Measurements from ENCODE around the gene TTL.
"Not testable (repeated sequence)": the region's sequence is repeated elsewhere in the genome, so short reads cannot be mapped to it uniquely, and the experiment has no call there.

Gene TTL

DNA sequence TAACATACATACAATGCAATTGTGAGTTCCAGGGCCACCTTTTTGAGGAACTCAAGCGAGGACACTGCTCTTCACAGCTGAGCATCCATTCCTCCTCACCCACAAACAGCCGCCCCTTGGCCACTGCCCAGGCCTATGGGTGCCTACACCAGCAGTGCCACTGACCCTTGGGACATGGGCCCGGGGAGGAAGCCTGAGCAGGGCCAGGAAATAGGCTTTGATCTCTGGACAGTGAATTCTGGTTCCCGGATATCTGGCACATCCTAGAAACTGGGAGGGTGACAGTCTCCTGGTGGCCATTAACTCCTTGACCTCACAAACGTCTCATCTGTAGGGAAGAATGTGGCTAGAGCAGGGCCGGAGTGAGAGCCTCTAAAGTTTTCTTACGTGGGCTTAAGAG lies 5.5 kb upstream of the TTL start:
- no peak for DNase-seq

DNA sequence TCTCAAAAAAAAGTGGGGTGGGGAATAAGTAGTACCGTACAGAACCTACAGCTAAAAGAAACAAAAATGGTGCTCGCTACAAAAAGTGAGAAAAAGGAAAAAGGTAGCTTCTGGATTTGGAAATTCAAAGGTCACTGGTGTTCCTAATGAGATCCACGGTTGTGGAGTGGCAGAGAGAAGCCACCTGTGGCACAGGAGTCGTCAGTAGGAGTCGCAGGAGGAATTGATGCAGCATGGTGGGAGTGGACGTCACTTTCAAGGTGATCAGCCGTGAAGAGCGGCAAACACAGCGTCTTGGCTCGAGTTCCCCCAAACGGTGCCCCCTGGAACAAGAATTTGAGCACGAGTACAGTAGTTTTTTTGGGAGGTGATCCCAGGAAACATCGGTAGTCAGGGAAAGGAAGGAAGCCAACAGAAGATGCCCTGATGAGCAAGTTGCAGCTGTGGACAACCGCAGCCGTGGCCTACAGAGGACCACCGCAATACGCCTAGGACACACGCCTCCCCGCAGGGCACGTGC lies 1.4 kb upstream of the TTL start:
- no peak for DNase-seq

DNA sequence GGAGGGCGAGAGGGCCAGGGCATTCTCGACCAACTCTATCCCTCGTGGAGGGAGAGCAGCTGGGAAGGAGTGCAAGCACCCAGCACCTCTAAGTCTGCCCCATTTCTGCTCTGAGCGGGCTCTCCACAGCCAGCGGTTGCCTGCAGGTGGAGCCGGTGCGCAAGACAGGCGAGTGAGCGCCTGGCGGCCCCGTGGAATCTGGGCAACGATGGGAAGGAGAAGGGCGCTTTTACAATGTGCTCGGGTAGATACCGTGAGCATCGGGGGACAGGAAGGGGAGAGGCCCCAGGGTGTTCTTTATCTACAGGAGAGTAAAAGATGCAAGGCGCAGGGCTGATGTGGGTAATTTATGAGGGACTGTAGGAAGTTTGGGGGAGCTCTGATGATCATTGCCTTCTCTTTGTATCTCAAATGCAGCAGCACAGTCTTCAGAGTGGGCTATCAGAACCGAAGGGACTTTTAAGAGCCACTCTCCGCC lies 867 bp upstream of the TTL start:
- DNase-seq = peak; percentile 74

DNA sequence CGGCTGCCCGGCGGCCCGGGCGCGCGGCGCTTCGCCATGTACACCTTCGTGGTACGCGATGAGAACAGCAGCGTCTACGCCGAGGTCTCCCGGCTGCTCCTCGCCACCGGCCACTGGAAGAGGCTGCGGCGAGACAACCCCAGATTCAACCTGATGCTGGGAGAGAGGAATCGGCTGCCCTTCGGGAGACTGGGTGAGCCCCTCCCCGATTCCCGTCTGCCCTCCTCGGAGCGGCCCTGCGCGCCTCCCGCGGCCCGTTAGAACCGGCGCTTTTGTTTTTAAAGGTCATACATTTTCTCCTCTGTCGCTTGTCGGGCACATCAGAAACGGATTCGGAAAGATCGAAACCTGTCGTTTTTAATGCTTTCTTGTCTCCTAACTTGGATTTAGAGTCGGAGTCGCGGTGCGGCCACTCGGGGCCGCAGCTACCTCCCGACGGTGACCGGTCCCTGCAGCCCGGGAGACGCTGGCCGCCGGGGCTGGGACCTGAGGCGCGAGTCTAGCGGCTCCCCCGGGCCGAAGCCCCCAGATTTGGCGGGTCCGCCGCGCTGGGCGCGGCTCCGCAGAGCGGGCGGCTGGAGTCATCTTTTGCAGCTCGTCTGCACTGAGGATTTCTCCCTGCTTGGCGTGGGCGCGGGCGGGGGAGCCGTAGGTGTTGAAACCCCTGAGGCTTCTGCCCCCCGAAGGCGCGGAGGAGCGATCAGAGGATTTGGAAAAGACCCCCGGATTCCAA lies 519 bp downstream of the TTL start:
- DNase-seq = no peak

DNA sequence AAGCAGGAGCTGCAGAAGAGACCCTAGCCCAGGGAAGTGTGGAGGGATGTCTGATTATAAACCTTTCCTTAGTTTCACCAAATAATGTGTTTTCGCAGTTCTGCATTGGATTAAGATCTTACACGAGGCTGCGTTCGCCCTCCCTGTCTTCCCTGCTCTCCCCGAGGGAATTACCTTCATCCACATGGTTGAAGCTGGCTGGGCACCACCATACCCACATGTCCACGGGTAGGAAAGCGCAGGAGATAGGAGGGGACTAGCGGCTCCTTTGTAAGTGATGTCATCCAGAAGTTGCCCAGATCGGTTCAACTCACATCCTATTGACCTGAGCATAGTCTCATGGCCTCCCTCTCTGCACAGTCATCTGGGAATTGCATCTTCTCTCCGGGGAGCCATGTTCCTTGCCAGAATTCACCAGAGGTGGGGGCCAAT lies 1.1 kb downstream of the TTL start:
- peak; percentile 31 for DNase-seq

DNA sequence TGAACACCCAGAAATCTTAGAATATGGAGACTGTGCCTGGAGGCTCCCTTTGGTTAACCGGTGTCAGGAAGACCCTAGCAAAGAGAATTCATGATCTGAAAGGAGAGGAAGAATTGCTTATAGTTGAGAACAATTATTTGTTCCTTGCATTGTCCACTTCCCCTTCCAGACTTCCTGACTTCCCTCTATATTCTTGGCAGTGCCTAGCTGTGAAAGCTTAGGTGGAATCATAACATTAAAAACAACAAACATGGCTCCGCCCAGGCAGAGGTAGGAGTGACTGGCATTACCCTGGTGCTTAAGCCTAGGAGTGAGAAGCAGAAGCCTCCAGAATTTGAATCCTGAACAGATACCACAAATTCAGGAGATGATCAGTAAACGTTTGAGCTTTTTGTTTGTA lies 1.9 kb downstream of the TTL start:
- no peak for DNase-seq

DNA sequence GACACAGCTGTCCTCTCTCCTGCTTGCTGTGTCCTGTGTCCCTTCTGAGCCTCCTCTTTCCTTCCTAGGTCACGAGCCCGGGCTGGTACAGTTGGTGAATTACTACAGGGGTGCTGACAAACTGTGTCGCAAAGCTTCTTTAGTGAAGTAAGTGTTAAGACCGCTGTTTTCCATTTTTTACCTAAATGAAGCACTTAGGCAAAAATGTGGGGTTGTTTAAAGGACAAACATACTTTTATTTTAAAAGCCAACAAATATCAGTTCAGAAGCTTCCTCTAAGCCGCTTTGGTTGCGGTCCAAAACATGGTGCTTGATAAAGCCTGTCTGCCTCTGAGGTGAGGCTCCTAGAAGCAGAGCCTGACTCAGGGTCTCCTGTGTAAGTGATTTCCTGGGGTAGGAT lies 3.9 kb downstream of the TTL start:
- DNase-seq = no peak

DNA sequence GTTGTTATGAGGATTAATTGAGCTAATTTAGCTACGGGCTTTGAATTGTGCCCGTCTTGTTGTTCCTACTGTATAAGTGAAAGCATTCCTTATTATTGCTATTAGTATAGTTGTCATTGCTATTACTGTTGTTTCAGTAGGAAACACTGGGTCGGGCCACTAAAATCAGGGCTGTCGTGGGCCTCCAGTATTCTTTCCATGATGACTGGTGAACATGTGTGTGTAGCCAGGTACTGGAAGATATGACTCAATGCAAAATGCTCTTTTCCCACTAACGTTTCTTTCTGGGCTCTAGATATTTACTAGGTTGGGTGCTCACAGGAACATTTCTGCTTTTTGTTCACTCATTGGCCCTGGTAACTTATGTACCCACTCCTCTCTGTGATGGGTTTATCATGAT lies 4.9 kb downstream of the TTL start:
- DNase-seq = no peak

DNA sequence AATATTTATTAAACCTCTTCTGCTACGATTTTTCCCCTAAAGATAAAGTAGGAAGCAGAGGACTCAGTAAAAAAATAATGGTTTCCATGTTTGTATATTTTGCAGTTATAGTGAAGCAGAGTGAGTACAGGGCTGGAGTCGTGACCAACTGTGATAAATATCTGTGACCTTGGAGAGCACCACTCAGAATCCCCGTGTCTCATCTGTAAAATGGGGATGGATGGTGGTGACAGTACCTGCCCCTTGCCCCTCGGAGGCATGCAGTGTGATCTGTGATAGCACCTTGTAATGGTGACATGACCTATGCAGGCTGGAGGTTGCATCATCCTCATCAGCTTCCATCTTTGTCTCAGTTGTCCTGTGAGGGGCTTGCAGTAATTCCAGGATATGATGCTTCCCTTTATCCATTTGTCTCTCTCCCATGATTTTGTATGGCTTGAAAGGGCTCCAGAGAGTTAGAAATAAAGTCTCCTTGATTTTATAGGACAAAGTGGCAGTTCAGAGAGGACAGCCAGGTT lies 5.5 kb downstream of the TTL start:
- no peak for DNase-seq

DNA sequence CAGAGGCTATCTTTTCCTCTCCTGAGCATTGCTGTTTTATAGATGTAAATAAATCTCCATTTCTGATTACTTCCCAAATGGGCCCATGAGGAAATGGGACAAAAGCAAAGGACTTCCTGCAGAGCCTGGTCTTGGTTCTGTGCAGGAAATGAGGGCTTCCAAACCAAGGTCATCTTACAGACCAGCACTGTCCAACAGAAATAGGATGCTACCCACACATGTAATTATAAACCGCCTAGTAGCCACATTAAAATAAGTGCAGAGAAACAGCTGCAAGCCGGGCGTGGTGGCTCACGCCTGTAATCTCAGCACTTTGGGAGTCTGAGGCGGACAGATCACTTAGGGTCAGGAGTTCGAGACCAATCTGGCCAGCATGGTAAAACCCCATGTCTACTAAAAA lies 6.2 kb downstream of the TTL start:
- no peak for DNase-seq

DNA sequence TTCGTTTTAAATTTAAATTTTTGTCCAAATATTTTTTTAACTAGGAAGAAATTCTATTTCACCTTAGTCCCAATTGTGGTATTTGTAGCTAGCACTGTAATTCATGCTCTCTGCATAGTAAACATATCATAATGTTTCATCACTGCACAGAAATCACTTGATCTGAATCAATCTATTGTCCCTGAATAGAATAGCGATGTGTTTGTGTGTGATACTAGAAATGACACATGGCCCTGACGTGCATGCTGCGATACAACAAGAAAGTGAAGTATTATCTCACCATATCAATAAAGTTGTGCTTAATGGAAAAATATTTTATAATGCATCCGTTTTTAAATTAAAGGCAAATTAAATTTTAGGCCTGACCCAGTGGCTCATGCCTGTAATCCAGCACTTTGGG lies 10.0 kb downstream of the TTL start:
- no peak for DNase-seq

DNA sequence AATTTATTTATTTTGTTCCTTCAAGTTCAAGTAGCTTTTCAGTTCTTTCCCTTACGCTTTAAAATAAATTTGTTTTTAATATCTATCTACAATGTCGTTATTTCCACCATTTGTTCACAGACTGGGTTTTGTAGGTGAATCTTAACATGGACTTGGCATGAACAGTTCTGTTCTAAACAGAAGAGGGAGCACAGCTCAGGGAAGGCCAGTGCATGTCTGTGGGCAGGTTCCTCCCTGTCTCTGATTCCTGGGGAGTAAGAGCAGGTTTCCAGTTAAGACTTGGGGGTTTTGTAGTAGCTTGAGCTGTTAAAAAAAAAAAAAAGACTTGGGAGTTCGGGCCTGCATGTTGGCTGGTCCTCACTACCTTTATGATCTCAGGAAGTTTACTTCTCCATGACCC lies 11.1 kb downstream of the TTL start:
- DNase-seq = no peak

DNA sequence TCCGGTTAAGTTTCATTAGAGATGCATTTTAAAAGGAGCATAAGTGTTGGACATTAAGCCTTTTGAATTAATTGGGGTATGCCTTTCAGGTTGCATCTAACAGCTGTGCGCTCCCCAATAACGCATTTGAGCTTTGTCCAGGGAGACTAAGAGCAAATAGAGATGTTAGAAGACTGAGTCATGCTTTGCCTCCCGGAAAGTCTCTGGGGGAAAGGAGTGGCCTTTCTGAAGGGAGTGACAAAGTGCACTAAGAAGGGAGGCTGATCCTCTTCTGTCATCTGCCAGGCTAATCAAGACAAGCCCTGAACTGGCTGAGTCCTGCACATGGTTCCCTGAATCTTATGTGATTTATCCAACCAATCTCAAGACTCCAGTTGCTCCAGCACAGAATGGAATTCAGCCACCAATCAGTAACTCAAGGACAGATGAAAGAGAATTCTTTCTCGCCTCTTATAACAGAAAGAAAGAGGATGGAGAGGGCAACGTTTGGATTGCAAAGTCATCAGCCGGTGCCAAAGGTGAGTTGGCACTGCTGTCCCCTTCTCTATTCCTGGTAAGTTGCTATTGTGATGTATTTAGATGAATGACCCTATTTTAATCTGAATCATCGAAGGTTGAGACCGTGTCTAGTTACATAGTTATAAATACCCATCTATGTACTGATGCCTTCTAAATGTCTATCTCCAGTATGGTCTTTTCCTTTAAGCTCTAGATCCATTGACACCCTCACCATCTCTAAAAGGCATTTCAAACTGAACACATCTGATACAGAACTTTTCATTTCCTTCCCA lies 12.1 kb downstream of the TTL start:
- no peak for DNase-seq

DNA sequence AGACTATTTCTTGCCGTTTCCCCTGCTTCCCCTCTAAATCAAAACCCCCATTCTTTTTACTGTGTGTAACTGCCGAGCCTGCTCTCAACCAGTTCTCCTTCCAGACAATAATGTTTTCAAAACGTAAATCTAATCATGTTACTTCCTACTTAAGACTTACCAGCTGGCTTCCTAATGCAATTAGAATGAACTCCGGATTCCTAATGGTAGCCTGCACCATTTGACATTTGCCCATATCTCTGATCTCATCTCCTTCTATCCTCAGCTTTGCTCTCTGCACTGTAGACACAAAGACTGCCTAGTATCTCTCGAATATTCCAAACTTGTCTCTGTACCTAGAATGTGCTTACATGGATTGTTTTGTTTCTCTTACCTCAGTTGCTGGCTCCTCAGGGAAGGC lies 12.9 kb downstream of the TTL start:
- no peak for DNase-seq

DNA sequence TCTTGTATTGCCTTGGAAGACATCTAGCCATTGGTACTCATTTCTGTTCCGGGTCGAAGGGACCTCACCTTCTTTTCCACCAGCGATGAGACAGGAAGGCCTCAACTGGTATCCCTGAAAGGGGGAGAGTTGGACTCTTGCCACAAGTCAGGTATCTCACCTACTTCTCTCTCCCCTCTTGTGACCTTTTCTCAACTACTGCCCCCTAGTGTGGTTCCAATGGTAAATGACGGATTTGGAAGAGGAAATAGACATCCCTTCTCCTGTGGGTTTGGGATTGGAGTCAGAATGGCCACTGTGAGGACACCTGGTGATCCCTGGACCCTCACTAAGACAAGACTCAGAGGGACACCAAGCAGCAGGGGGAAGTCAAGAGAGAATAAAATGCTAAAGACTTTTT lies 13.9 kb downstream of the TTL start:
- not testable (repeated sequence) for DNase-seq

DNA sequence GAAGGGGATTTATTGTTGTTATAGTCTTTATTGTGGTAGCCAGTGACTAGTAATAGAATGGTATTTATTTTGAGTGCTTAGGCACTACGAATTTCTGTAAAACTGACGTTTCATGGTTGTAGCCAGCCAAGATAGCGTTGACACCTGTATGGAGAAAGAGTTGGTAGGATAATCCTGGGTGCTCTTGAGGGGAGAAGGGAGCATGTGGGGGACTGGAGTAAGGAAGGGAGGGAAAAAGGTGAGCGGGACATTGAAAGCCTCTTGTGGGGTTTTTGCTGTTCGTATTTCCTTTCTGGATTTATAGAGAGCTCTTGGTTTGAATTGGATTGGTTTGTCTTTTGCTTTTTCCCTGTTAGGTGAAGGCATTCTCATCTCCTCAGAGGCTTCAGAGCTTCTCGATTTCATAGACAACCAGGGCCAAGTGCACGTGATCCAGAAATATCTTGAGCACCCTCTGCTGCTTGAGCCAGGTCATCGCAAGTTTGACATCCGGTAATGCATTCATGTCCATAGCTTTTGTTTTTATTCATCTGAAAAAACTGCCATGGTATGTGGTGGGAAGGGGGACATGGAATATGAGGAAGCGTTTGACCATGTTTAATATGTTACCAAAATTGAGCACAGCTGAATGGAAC lies 19.0 kb downstream of the TTL start:
- peak; percentile 29 for DNase-seq

DNA sequence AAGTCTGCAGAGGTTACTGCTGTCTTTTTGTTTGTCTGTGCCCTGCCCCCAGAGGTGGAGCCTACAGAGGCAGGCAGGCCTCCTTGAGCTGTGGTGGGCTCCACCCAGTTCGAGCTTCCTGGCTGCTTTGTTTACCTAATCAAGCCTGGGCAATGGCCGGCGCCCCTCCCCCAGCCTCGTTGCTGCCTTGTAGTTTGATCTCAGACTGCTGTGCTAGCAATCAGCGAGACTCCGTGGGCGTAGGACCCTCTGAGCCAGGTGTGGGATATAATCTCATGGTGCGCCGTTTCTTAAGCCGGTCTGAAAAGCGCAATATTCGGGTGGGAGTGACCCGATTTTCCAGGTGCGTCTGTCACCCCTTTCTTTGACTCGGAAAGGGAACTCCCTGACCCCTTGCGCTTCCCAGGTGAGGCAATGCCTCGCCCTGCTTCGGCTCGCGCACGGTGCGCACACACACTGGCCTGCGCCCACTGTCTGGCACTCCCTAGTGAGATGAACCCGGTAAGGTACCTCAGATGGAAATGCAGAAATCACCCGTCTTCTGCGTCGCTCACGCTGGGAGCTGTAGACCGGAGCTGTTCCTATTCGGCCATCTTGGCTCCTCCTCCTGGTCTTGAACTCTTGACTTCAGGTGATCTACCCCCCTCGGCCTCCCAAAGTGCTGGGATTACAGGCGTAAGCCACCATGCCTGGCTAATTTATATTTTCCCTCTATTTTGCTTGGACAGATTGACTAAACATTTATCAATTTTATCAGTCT lies 27.5 kb downstream of the TTL start:
- DNase-seq = not testable (repeated sequence)

DNA sequence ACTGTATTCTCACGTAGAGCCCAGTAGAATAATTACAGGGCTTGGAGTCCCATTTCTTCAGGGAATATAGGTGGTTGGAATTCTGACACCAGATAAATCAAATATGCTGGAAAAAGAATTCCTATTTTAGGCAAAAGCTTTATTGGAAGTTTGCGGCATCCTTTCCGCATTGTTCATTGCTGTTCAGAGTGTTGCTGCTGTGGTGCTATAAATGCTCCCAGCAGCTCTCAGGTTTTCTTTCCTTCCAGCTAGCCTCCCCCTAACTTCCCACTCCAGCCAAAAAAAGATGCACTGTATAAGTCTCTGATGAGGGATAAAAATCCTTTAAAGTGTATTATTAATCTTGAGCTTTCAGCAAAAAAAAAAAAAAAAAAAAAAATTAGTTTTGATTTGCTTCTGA lies 34.8 kb downstream of the TTL start:
- no peak for DNase-seq

DNA sequence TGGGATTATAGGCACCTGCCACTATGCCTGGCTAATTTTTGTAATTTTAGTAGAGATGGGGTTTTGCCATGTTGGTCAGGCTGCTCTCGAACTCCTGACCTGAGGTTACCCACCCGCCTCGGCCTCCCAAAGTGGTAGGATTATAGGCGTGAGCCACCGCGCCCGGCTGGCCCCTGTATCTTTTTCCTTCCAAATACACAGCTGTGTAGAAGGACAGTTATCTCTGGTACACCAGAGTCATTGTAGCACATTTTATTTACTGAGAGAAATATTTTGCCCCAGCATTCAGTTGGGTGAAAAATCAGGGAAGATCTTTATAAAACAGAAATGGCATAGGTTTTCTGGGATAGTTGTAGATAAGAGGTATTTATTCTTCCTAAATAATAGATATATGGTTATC lies 36.9 kb downstream of the TTL start:
- DNase-seq = no peak

DNA sequence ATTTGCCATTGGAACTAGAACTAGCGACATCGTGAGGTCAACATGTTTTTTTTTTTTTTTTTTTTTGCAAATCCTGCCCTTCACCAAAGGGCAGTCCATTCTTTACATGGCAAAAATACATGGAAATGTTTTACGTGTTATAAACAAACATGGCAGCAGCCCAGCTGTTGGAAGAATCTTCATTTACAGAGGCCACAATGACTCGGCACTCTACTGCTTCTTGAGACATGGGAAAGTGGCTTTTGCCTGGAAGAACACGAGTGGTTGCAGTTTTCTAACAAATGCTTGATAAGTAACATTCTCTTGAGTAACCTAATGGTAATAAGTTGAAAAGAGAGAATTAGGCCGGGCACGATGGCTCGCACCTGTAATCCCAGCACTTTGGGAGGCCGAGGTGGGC lies 37.5 kb downstream of the TTL start:
- DNase-seq = no peak

DNA sequence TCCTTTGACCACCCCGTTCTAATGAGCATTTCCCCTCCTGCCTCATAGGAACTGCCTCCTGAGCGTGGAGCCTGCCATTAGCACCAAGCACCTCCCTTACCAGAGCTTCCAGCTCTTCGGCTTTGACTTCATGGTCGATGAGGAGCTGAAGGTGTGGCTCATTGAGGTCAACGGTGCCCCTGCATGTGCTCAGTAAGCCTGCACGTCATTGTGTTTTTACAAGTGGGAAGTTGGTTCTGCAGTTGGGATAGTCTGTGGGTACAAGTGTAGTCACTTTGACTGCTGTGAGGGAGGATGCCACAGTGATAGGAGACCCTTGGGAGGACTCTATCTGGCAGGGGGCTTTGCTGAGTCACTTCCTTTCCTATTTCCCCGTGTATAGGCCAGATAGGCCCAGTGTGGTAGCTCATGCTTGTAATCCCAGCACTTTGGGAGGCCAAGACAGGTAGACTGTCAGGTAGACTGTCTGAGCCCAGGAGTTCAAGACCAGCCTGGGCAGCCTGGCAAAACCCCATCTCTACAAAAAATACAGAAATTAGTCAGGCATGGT lies 38.4 kb downstream of the TTL start:
- no peak for DNase-seq

DNA sequence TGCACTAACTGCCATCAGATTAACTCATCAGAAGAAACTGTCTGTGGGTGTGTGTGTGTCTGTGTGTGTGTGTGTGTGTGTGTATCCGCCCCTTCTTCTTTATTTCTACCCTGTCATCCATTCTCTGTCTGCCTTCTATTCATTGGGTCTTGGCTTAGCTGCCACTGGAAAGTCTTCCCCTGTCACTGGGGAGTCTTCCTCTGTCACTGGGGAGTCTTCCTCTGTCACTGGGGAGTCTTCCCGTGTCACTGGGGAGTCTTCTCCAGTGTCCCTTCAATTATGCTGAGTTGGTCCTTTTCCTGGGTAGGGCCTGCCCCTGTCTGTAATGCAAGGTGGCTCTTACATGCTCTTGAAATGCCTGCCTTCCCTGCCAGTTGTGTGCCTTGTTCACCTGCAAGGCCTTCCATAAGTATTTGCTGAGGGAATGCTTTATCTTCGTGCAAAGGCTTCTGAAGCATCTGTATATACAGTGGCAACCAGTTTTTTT lies 41.4 kb downstream of the TTL start:
- DNase-seq = no peak
